Measurements from ENCODE around the gene IL24. TPM values are rescaled to one million over a fixed set of nuclear protein-coding genes. Genes with fewer than 3 reads are reported as not detected.

Gene IL24
- polyA plus RNA-seq, 1 donor (not counting 4 experiments of a cell fraction or from before 2014, with no cell fraction given), result 2.3 TPM

DNA sequence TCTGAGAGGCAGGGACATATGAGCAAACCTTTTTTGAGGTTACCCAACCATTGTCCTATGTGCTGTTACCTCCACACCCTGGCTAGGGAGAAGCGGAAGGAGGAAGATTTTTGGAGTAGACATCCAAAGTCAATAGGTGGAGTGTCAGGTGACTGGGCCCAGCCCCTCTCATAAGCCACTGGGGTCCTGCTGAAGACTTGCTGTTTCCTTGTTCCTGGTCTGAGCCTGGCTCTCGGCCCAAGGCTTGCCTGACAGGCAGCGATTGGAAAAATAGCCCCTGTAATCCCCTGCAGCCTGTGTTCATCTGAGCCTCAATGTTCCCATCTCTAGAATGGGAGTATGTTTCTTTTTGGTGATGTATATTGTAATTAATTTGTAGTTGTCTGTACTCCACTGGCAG is 55.9 kb downstream of the IL24 start:
- H3K4me1 ChIP-seq (ENCODE audit: control insufficient read depth, extremely low read depth, insufficient read depth, low read length), result peaks cover 9% of the 10 kb centered on the region
- DNase-seq (ENCODE audit: low read depth, low spot score) (no peak), FAIRE-seq (no peak)
- no peak overlapping the region for H3K4me2 ChIP-seq (ENCODE audit: control insufficient read depth, extremely low read depth, insufficient read depth, low read depth, low read length)
- no peak overlapping the region for H3K27ac ChIP-seq (ENCODE audit: control insufficient read depth, insufficient read depth, low read length)
- H3K9ac ChIP-seq (ENCODE audit: control insufficient read depth, extremely low read depth, insufficient read depth, low read length), result no peak overlapping the region
- H2AFZ ChIP-seq (ENCODE audit: control insufficient read depth, low read length), result no peak overlapping the region
- no peaks in the 10 kb centered on the region for H3K27me3 ChIP-seq (ENCODE audit: control insufficient read depth, extremely low read depth, insufficient read depth, low read length)
- no peaks in the 10 kb centered on the region for H3K9me3 ChIP-seq (ENCODE audit: control insufficient read depth, low read depth, low read length)
- H3K36me3 ChIP-seq (ENCODE audit: control insufficient read depth in 2 of 2, extremely low read depth in 1 of 2, insufficient read depth in 2 of 2, low read length in 2 of 2), result no peaks in the 10 kb centered on the region
- no peaks in the 10 kb centered on the region for H4K20me1 ChIP-seq (ENCODE audit: control insufficient read depth, extremely low read depth, insufficient read depth, low read length)
- H3K4me3 ChIP-seq (ENCODE audit: control insufficient read depth in 2 of 3, extremely low read depth in 1 of 3, insufficient read depth in 2 of 3, low read depth in 1 of 3, low read length in 3 of 3), result no peak overlapping the region
- dilution Hi-C loops (cut with MboI; ENCODE audit: extremely low pct_ligation_motif_present, low sequenced_read_pairs), result no loop called here
- no peak for TF ChIP-seq EZH2 (IDR thresholded peaks at IDR 0.05; ENCODE audit: low read length)
- TF ChIP-seq, protein P1, sequence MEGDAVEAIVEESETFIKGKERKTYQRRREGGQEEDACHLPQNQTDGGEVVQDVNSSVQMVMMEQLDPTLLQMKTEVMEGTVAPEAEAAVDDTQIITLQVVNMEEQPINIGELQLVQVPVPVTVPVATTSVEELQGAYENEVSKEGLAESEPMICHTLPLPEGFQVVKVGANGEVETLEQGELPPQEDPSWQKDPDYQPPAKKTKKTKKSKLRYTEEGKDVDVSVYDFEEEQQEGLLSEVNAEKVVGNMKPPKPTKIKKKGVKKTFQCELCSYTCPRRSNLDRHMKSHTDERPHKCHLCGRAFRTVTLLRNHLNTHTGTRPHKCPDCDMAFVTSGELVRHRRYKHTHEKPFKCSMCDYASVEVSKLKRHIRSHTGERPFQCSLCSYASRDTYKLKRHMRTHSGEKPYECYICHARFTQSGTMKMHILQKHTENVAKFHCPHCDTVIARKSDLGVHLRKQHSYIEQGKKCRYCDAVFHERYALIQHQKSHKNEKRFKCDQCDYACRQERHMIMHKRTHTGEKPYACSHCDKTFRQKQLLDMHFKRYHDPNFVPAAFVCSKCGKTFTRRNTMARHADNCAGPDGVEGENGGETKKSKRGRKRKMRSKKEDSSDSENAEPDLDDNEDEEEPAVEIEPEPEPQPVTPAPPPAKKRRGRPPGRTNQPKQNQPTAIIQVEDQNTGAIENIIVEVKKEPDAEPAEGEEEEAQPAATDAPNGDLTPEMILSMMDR (optimal IDR thresholded peaks at IDR 0.05 in 1 of 3, IDR thresholded peaks at IDR 0.05 in 1 of 3, conservative IDR thresholded peaks at IDR 0.05 in 1 of 3; ENCODE audit: extremely low read depth in 1 of 3, insufficient read depth in 2 of 3, low read length in 3 of 3), result no peak
- no peaks in the 10 kb centered on the region for H3K79me2 ChIP-seq (ENCODE audit: control insufficient read depth, insufficient read depth, low read length)
- no peaks in the 10 kb centered on the region for H3K9me1 ChIP-seq (ENCODE audit: control insufficient read depth, extremely low read depth, insufficient read depth, low read length)

DNA sequence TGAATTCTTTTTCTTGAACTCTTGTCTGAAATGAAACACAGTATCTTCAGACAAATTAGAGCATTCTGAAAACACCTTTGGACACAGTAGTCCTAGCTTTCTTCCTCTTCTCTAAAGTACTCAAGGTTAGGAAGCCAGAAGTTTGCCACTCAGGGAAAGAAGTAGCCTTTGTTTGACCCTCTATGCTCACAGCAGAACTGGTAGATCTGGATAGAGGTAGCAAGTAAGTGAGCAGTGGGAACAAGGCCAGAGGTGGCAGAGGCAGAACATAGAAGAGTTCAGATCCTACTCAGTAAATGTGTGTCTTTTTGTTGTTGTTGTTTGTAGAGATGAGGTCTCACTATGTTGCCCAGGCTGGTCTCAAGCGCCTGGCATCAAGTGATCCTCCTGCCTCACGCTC is 56.4 kb downstream of the IL24 start:
- Histone ChIP-seq H3K4me3 (ENCODE audit: control insufficient read depth in 2 of 3, extremely low read depth in 1 of 3, insufficient read depth in 2 of 3, low read depth in 1 of 3, low read length in 3 of 3) (no peak overlapping the region), H3K4me1 (ENCODE audit: control insufficient read depth, extremely low read depth, insufficient read depth, low read length) (peaks cover 9% of the 10 kb centered on the region), H3K9me3 (ENCODE audit: control insufficient read depth, low read depth, low read length) (no peaks in the 10 kb centered on the region), H3K9ac (ENCODE audit: control insufficient read depth, extremely low read depth, insufficient read depth, low read length) (no peak overlapping the region), H3K36me3 (ENCODE audit: control insufficient read depth in 2 of 2, extremely low read depth in 1 of 2, insufficient read depth in 2 of 2, low read length in 2 of 2) (no peaks in the 10 kb centered on the region), H3K79me2 (ENCODE audit: control insufficient read depth, insufficient read depth, low read length) (no peaks in the 10 kb centered on the region), H3K27me3 (ENCODE audit: control insufficient read depth, extremely low read depth, insufficient read depth, low read length) (no peaks in the 10 kb centered on the region), H3K27ac (ENCODE audit: control insufficient read depth, insufficient read depth, low read length) (no peak overlapping the region), H3K4me2 (ENCODE audit: control insufficient read depth, extremely low read depth, insufficient read depth, low read depth, low read length) (no peak overlapping the region), H4K20me1 (ENCODE audit: control insufficient read depth, extremely low read depth, insufficient read depth, low read length) (no peaks in the 10 kb centered on the region), H2AFZ (ENCODE audit: control insufficient read depth, low read length) (no peak overlapping the region), H3K9me1 (ENCODE audit: control insufficient read depth, extremely low read depth, insufficient read depth, low read length) (no peaks in the 10 kb centered on the region)
- TF ChIP-seq, protein P1 (optimal IDR thresholded peaks at IDR 0.05 in 1 of 3, IDR thresholded peaks at IDR 0.05 in 1 of 3, conservative IDR thresholded peaks at IDR 0.05 in 1 of 3; ENCODE audit: extremely low read depth in 1 of 3, insufficient read depth in 2 of 3, low read length in 3 of 3), result no peak
- TF ChIP-seq EZH2 (IDR thresholded peaks at IDR 0.05; ENCODE audit: low read length), result no peak
- FAIRE-seq, result no peak
- dilution Hi-C loops (cut with MboI; ENCODE audit: extremely low pct_ligation_motif_present, low sequenced_read_pairs), result no loop called here
- no peak for DNase-seq (ENCODE audit: low read depth, low spot score)

Other genes with a start within 250 kb of the IL24 start
- gene MAPKAPK2, start 212.5 kb upstream of the IL24 start, polyA plus RNA-seq, result 41.5 to 67.0 TPM (median 42.1 TPM) in 3 replicates
- gene IL19, start 126.7 kb upstream of the IL24 start, polyA plus RNA-seq, result not detected in 3 replicates
- not detected in 3 replicates for gene IL10, start 124.9 kb upstream of the IL24 start, polyA plus RNA-seq
- gene IL20, start 31.8 kb upstream of the IL24 start, polyA plus RNA-seq, result 0.67 to 5.6 TPM (median 4.7 TPM) in 3 replicates
- gene FCMR, start 24.5 kb downstream of the IL24 start, polyA plus RNA-seq, result 1.8 to 8.1 TPM (median 1.8 TPM) in 3 replicates
- gene PIGR, start 49.0 kb downstream of the IL24 start, polyA plus RNA-seq, result 0.01 TPM in 1 of 3 replicates, not detected in the others
- not detected in 3 replicates for gene FCAMR, start 73.0 kb downstream of the IL24 start, polyA plus RNA-seq
- 38.8 to 69.2 TPM (median 65.3 TPM) in 3 replicates for gene C1orf116, start 135.3 kb downstream of the IL24 start, polyA plus RNA-seq
- gene YOD1, start 153.8 kb downstream of the IL24 start, polyA plus RNA-seq, result 3.2 to 5.2 TPM (median 3.4 TPM) in 3 replicates
- 8.7 to 13.9 TPM (median 12.2 TPM) in 3 replicates for gene PFKFB2, start 155.8 kb downstream of the IL24 start, polyA plus RNA-seq
- gene C4BPB, start 191.4 kb downstream of the IL24 start, polyA plus RNA-seq, result not detected in 3 replicates
- not detected in 3 replicates for gene C4BPA, start 206.8 kb downstream of the IL24 start, polyA plus RNA-seq